Large intestine (tissue), 3 donors: Measurements from ENCODE around the gene LRRC47. TPM values are rescaled to one million over a fixed set of nuclear protein-coding genes. Genes with fewer than 3 reads are reported as not detected.

Experiments
- DNase-seq, 2 donors: peaks; one replicate each; pipeline versions ENCODE4 v3.0.0 to v3.0.0-alpha.2; 2013
- H3K27ac ChIP-seq: one replicate; pipeline ENCODE4 v1.5.1; 2013; ENCODE audit warnings: low read length
- H3K27me3 ChIP-seq: 2 replicates; pipeline ENCODE4 v1.6.1; 2013; ENCODE audit warnings: low read length; ENCODE audit not compliant: control insufficient read depth, insufficient read depth
- H3K36me3 ChIP-seq: 2 replicates; pipeline ENCODE4 v1.6.1; 2013; ENCODE audit warnings: low read length; ENCODE audit not compliant: control insufficient read depth, insufficient read depth
- H3K4me1 ChIP-seq: one replicate; pipeline ENCODE4 v1.6.1; 2013; ENCODE audit warnings: low read length; ENCODE audit not compliant: control insufficient read depth, insufficient read depth
- H3K4me3 ChIP-seq: one replicate; pipeline ENCODE4 v1.5.1; 2013; ENCODE audit warnings: low read length
- H3K9me3 ChIP-seq: one replicate; pipeline ENCODE4 v1.6.1; 2013; ENCODE audit warnings: mild to moderate bottlenecking, low read depth, low read length, moderate library complexity; ENCODE audit not compliant: control insufficient read depth
- WGBS: methylation state at CpG from one replicate; pipeline ENCODE4 v1.1.5; 2013; ENCODE audit warnings: low lambda C conversion rate; ENCODE audit not compliant: insufficient coverage; 5-methylcytosine and 5-hydroxymethylcytosine counted together
- polyA plus RNA-seq: library from polyadenylated mRNA; unstranded; fragments of 120-200 nt; gene quantifications from one replicate; pipeline ENCODE4 v1.2.1, GENCODE V29; 2013

The LRRC47 gene
- polyA plus RNA-seq, 1 donor, result 47.9 TPM

DNA sequence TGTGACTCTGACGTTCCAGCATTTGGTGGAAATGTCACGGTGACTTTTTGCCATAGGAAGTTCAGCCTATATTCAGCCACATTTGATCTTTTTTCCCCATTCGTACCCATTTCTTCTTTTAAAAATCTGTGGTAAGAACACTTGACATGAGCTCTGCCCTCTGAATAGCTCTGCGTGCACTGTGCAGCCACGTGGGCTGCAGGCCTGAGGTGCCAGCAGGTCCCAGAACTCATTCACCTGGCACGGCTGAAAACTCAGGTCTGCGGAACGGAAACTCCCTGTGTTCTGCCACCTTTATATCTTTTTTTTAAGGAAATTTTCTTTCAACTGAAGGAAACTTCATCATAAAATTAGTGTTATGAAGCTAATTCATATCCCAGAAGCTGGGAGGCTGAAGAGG is 32.1 kb upstream of the LRRC47 start:
- Histone ChIP-seq H3K27me3 (no peaks in the 10 kb centered on the region), H3K4me1 (no peaks in the 10 kb centered on the region), H3K4me3 (no peak overlapping the region), H3K36me3 (peaks cover 77% of the 10 kb centered on the region), H3K9me3 (no peaks in the 10 kb centered on the region), H3K27ac (no peak overlapping the region)
- DNase-seq, result no peak
- WGBS, result 93% methylated on average over 2 of the region's 8 CpGs

DNA sequence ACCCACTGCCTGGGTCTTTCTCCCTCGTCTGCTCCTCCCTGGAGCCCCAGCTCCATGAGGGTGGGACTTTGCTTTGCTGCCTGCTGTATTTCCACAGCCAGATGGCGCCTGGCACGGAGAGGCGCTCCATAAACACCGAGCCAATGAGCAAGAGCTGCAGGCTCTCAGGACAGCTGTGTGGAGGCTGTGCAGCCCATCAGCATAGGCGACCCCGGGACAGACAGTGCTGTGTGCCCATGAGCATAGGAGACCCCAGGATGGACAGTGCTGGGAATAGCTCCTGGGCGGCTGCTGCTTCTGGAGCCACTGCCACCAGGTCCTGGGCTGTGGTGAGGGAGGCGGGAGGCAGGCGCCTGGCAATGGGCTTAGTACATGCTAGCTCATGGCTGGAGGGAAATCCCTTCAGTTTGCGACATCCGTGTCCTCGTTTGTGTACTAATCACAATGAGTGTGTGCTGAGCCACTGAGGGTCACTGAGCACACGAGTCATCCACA is 31.6 kb upstream of the LRRC47 start:
- no peak for DNase-seq
- Histone ChIP-seq H3K27me3 (no peaks in the 10 kb centered on the region), H3K27ac (no peak overlapping the region), H3K9me3 (no peaks in the 10 kb centered on the region), H3K4me3 (no peak overlapping the region), H3K4me1 (no peaks in the 10 kb centered on the region), H3K36me3 (peaks cover 79% of the 10 kb centered on the region)
- no CpG with 5 or more reads among the region's 14 CpGs for WGBS

DNA sequence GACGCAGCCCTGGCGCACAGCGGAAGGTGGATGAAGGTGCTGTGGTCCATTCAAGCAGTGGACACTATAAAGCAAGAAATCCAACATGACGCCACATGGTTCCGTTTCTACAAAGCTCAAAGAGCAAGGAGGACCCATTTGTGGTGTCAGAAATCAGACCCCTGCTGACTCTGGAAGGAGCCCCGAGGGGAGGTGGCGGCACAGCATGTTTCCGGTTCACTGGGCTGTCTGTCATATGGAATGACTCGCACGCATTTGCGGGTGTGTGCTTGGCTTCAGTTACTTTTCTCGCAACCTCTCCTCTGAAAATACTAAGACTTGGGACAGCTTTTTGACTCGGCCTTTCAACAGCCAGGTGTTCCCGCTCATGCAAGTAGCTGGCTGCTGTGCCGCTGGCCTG is 29.1 kb upstream of the LRRC47 start:
- no CpG with 5 or more reads among the region's 15 CpGs for WGBS
- Histone ChIP-seq H3K27ac (no peak overlapping the region), H3K27me3 (no peaks in the 10 kb centered on the region), H3K9me3 (no peaks in the 10 kb centered on the region), H3K4me1 (no peaks in the 10 kb centered on the region), H3K36me3 (peaks cover 85% of the 10 kb centered on the region), H3K4me3 (no peak overlapping the region)
- DNase-seq, result no peak

DNA sequence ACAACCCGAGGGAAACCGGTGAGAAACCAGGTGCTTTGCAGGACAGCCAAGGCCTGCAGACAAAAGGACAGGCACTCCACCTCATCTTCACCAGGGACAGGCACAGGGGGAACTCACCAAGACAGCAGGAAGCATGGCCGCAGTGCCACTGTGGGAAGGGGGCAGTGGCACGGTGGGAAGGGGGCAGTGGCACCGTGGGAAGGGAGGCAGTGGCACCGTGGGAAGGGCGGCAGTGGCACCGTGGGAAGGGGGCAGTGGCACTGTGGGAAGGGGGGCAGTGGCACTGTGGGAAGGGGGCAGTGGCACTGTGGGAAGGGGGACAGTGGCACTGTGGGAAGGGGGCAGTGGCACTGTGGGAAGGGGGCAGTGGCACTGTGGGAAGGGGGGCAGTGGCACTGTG is 28.4 kb upstream of the LRRC47 start:
- Histone ChIP-seq H3K27ac (no peak overlapping the region), H3K4me1 (no peaks in the 10 kb centered on the region), H3K36me3 (peaks cover 85% of the 10 kb centered on the region), H3K27me3 (no peaks in the 10 kb centered on the region), H3K9me3 (no peaks in the 10 kb centered on the region), H3K4me3 (no peak overlapping the region)
- no CpG with 5 or more reads among the region's 8 CpGs for WGBS
- DNase-seq, result no peak

DNA sequence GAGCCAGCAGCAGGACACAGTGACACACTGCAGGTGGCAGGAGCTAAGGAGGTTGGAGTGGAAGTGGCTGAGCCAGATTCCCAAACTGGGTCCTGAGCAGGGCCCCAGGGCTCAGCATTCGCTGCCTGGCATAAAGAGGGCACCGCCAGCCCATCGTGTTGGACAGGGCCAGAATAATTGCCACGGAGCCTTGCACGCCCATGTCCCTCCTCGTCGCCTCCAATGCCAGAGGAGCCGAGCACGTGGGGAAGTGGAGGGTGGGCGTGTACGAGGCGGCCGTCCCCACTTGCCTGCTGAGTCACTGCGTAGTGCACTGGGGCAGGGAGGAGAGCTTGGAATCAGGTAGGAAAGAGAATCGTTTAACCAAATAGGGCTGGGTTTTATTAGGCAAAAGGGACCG is 26.1 kb upstream of the LRRC47 start:
- Histone ChIP-seq H3K36me3 (peaks cover 72% of the 10 kb centered on the region), H3K27me3 (no peaks in the 10 kb centered on the region), H3K27ac (no peak overlapping the region), H3K4me3 (no peak overlapping the region), H3K4me1 (no peaks in the 10 kb centered on the region), H3K9me3 (no peaks in the 10 kb centered on the region)
- WGBS, result no CpG with 5 or more reads among the region's 16 CpGs
- no peak for DNase-seq

DNA sequence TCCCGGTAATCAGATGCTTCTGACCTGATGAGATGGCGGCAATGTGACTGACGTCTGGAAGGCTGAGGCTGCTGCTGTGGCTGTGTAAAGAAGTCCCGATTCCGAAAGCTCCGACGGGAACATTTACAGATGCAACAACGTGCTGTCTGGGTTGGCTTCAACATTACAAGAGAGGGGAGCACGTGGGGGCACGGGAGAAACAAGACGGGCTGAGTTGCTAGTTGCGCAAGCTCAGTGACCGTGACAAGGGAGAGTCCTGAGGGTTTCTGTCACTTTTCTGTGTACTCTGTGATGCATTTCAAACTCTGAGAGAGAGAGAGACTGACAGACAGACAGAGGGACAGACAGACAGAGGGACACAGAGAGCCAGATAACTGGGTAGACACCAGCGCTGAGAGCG is 25.6 kb upstream of the LRRC47 start:
- Histone ChIP-seq H3K4me3 (no peak overlapping the region), H3K4me1 (no peaks in the 10 kb centered on the region), H3K27me3 (no peaks in the 10 kb centered on the region), H3K36me3 (peaks cover 69% of the 10 kb centered on the region), H3K9me3 (no peaks in the 10 kb centered on the region), H3K27ac (no peak overlapping the region)
- 80% methylated on average over 2 of the region's 15 CpGs for WGBS
- DNase-seq, result no peak

DNA sequence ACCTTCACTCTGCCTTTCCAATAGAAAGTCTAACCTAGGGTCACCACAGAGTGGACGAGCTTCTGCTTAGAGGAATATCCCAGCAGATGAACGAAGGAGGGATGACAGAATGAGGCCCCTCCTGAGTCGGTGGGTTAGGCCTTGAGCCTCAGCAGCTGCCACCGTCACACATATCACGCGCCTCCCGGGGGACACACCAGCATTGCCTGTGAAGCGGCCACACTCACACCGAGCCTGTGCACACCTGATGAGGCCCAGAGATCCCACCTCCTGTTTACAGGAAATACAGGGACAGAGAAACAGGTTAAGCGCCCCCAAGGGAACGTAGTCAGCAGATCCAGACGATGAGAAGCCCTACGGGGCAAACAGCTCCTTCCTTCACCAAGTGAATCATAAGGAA is 25.1 kb upstream of the LRRC47 start:
- no peak for DNase-seq
- H3K4me1 ChIP-seq, result no peaks in the 10 kb centered on the region
- H3K36me3 ChIP-seq, result peaks cover 67% of the 10 kb centered on the region
- H3K27ac ChIP-seq, result no peak overlapping the region
- H3K27me3 ChIP-seq, result no peaks in the 10 kb centered on the region
- H3K9me3 ChIP-seq, result no peaks in the 10 kb centered on the region
- no peak overlapping the region for H3K4me3 ChIP-seq
- no CpG with 5 or more reads among the region's 13 CpGs for WGBS

DNA sequence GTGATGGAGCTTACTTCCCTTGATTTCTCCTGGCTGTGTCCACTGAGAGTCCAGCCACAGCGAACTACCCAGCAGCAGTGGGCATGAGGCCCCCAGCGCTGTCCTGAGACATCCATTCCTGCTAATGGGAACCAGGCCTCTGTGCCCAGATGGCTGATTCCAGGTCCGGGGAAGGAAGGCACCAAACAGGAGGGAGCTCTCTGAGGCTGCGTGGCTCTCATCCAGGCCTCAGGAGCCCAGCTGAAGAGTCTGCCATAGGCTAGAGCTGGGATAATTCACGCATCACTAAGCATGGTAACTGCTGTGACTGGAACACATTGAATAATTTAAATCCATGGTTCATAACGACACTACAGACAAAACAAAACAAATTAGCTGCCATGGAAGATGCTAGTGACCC is 24.7 kb upstream of the LRRC47 start:
- WGBS, result no CpG with 5 or more reads among the region's 6 CpGs
- Histone ChIP-seq H3K4me3 (no peak overlapping the region), H3K36me3 (peaks cover 62% of the 10 kb centered on the region), H3K9me3 (no peaks in the 10 kb centered on the region), H3K27me3 (no peaks in the 10 kb centered on the region), H3K4me1 (no peaks in the 10 kb centered on the region), H3K27ac (no peak overlapping the region)
- no peak for DNase-seq

DNA sequence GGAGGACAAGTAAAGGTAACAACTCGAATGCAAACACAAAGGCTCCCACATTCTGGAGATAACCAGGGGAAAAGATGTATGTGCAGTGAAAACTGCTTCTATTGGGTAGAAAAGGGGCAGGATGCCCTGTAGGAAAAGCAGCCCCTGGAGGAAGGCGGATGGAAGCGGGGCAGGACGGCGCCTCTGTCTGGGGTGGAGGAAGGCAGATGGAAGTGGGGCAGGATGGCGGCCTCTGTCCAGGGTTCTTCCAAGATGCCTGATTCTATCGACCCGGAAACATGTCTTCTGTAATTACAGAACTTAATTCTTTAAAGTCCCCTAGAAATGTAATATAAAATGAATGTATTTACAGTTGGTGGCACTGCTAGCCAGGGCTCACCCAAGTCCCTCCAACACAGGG is 24.0 kb upstream of the LRRC47 start:
- Histone ChIP-seq H3K4me3 (no peak overlapping the region), H3K27me3 (no peaks in the 10 kb centered on the region), H3K27ac (no peak overlapping the region), H3K9me3 (no peaks in the 10 kb centered on the region), H3K36me3 (peaks cover 58% of the 10 kb centered on the region), H3K4me1 (no peaks in the 10 kb centered on the region)
- DNase-seq, result no peak
- 100% methylated on average over 1 of the region's 8 CpGs for WGBS

DNA sequence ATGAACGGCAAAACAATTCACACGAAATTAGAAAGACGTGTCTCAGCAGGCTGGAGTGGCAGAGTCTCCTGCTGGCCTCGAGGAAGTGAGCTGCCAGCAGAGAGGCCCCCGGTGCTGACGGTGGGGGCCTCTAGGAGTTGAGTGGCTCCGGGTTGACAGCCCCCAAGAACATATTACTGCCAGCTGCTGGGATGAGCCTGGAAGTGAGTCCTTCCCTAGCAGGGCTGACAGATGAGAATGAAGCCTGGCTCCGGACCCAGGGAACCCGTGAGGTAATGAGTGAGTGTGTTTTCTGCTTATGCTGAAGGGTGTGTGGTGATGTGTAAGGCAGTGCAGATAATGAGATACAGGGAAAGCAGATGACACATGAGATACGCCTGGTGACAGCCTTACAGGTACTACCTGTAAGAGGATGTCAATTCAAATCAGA is 23.5 kb upstream of the LRRC47 start:
- Histone ChIP-seq H3K27ac (no peak overlapping the region), H3K36me3 (peaks cover 59% of the 10 kb centered on the region), H3K27me3 (no peaks in the 10 kb centered on the region), H3K9me3 (no peaks in the 10 kb centered on the region), H3K4me3 (no peak overlapping the region), H3K4me1 (no peaks in the 10 kb centered on the region)
- no peak for DNase-seq
- WGBS, result 67% methylated on average over 3 of the region's 10 CpGs

DNA sequence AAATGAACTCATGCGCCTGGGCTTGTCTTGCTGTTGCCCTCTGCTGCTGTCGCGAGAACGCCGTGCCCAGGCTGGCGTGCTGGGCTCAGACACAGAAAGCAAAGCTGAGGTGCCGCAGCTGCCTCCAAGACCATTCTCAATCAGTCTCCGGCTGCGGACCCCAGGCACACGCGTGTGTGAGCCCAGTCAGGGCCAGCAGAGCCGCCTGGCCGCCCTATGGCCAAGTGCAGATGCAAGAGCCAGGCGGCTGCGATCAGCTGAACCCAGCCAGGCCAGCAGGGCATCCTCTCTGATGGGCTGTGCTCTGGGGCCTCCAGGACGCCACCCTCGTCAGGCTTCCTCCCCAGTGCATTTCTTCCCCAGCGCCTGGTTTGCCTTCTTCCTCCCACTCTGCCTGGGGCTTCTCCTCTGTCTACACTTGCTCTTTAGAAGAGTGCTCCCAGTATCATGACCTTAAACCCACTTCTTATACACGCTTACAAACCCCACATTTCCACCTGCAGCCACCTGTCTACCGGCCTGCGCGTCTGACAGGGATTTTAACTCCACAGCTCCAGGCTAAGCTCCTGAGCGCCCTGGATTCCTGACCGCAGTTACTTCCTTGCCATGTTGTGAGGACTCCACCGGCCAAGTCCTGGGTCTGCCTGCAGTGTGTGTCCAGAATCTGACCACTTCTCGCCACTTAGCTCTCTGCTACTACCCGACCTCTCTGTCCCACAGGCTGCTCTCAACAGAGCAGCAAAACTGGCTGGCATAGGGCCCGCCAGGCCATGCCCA is 21.7 kb upstream of the LRRC47 start:
- H3K27ac ChIP-seq, result no peak overlapping the region
- no peak overlapping the region for H3K4me3 ChIP-seq
- no peaks in the 10 kb centered on the region for H3K27me3 ChIP-seq
- H3K36me3 ChIP-seq, result peaks cover 57% of the 10 kb centered on the region
- no peak for DNase-seq
- no peaks in the 10 kb centered on the region for H3K9me3 ChIP-seq
- no peaks in the 10 kb centered on the region for H3K4me1 ChIP-seq
- WGBS, result no CpG with 5 or more reads among the region's 28 CpGs
